Non-pigmented ciliary epithelial cell (primary cell): Measurements from ENCODE around the gene MYO16.
"Not testable (repeated sequence)": the region's sequence is repeated elsewhere in the genome, so short reads cannot be mapped to it uniquely, and the experiment has no call there.

Experiments
- DNase-seq: peaks from one replicate; pipeline ENCODE4 v3.0.0-alpha.2; 2010; ENCODE audit warnings: low read depth

MYO16 gene

DNA sequence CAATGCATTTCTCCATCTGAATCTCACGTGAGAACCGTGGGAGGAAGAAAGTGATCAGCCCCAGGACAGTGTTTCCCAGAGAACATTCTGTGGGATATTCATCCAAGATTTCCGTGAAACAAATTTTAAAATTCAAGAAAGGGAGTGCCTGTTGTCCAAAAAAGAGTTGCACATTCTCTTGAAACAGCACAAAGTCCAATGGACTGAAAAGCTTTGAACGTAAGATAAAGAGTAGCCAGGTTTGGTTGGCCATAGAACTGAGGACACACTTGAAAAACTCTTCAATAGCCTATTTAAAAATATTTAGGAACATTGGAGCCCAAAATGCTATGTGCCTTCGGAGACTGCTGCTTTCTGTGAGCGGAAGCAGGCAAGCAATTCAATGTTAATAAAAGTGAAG, 353.9 kb downstream of the MYO16 start:
- DNase-seq, result no peak

GRCh38 chr13:108984251-108984920, 355.0 kb downstream of the MYO16 start:
- no peak for DNase-seq

GRCh38 chr13:108985166-108985565, 355.8 kb downstream of the MYO16 start:
- DNase-seq, result no peak

DNA sequence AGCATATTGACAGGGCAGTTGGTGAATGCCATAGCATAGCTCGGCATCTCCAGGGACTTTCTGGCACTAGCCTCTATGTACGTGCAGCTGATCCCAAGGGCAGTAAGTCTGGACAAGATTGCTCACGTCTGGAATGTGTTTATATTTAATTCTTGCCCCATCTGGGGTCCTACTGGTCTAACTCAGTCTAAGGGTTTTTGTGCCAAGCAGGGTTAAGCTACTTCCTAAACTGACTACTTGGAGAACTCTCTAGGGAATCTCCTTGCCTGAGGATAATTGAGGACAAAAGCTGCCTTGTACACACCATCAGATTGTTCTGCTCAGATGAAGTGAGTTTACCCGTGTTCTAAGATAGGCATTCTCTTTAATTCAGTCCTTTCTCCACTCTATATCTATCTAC, 358.1 kb downstream of the MYO16 start:
- DNase-seq, result no peak

GRCh38 chr13:108987944-108988343, 358.5 kb downstream of the MYO16 start:
- DNase-seq, result no peak

- not testable (repeated sequence) for DNase-seq
Measured at GRCh38 chr13:108991416-108991815, 362.0 kb downstream of the MYO16 start.

- DNase-seq, result no peak
Measured at GRCh38 chr13:108993346-108993745, 363.9 kb downstream of the MYO16 start.

DNA sequence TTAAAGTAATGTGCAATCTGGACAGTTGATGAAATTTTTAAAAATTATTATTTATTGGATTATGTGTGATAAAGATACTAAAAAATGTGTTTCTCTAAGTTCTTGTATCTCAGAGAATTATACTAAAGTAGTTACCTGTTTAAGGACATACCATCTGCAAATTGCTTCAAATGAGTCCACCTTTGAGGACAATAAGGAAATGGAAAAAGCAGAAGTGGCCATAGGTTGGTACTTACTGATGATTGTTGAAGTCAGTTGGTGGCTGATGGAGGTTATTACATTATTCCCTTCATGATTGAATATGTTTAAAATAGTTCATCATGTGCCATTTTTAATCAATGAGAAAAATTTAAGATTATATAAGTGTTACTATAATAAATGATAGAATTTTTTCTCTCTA, 367.0 kb downstream of the MYO16 start:
- DNase-seq, result no peak

DNA sequence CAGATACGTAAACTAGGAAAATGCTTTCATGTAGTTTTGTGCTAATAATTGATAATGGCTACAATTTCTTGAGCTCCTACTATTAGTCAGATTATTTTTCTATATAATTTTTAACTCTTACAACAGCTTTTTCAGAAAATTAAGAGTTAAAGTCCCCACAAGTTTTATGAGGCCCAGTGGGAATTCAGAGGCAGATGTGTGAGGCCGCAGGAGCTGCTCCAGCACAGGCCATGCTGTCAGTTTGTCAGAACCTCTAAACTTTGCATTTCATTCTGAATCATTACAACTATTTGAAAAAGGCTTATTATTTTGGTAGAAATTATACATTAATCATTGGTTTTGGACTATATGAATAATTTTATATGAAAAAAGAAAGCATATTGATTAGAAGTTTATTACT, 370.8 kb downstream of the MYO16 start:
- no peak for DNase-seq

GRCh38 chr13:109002934-109003333, 373.5 kb downstream of the MYO16 start:
- DNase-seq, result no peak

GRCh38 chr13:109007946-109008345, 378.5 kb downstream of the MYO16 start:
- no peak for DNase-seq

DNA sequence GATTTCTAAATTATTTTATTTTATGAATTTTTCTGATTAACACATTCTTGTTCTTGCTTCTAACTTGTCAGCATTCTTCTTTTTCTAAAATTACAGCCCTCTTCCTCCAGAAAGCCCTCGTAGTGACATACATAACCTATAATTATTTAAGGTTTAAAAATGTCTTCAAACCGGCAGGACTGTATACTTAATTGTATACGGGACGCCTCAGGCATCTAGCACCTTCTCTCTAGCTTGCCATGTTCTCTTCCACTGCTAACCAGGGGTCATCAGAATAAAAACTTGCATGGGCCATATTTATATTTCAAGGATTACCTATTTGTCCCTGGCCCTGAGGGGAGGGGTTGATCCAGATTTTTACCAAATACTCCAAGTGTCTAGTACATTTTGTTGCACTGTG, 380.3 kb downstream of the MYO16 start:
- no peak for DNase-seq

DNA sequence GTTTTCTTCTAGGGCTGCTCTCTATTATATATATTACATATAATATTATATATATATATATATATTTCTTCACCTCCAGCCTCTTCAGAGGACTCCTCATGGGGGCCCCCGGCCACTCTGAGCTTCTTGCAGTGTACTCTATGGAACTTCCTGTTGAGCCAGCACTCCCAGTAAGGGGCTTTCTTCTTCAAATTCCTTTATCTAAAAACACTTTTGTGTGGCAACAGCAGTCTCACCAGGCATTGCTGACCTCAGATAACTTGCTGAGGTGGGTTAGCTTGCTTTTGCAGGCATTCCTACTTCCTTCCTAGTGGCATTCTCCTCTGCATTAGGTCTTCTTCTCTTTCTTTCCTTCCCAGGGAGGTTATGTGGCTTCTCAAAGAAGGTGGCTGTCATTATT, 381.5 kb downstream of the MYO16 start:
- DNase-seq, result no peak

GRCh38 chr13:109012115-109012514, 382.7 kb downstream of the MYO16 start:
- no peak for DNase-seq

DNA sequence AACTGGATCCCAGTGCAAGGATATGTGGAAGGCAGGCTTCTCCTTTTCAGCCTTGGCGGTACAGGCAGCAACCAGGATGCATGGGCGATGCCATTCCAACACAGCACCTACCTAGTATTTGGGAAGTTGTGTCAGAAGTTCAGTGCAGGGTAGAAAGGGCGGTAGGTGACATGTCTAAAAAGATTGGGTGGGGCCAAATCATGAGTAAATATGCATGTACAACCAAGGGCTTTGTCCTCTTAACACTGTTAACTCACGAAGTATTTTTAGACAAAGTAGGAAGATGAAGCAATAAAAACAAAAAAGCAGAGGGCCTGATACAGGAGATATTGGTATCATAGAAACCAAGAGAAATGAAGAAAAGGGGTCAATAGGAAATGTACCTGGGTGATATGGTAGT, 392.1 kb downstream of the MYO16 start:
- no peak for DNase-seq

DNA sequence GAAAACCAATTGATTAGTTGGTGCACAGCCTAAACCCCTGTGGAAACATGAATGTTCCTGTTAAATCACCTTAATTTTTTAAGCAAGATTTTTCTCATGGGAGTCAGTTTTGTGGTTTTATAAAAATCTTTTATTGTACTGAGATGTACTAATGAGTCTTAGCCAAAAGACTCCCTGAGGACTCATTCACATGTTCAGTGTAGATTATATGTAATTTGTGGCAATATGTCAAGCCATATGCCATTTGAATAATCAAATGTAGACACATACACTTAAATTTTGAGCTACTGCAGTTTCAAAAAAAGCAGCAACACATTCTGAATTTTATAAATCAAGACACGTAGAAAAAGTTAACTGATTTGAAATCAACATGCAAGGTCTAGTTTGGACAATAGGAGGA, 395.2 kb downstream of the MYO16 start:
- DNase-seq, result no peak

DNA sequence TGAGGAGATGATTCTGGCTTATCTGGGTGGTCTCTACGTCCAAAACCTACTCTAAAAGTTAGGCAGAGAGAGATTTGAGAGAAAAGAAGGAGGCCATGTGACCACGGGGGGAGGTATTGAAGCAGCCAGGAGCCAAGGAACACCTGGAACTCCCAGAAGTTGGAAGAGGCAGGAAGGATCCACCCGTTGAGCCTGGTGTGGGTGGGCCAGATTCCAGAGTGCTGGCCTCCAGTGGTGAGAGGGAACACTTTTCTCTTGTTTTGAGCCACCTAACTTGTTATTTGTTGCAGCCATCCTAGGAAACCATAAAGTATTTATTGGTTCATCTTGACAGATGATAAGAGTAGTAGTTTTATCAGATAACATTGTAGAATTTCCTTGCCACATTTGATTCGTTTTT, 396.9 kb downstream of the MYO16 start:
- DNase-seq, result no peak

GRCh38 chr13:109028624-109029023, 399.2 kb downstream of the MYO16 start:
- DNase-seq, result no peak

GRCh38 chr13:109033090-109033489, 403.7 kb downstream of the MYO16 start:
- DNase-seq, result no peak

- no peak for DNase-seq
Measured at GRCh38 chr13:109036078-109036780, 406.8 kb downstream of the MYO16 start.

- DNase-seq, result no peak
Measured at GRCh38 chr13:109043636-109044035, 414.2 kb downstream of the MYO16 start.

- no peak for DNase-seq
Measured at GRCh38 chr13:109055850-109056249, 426.4 kb downstream of the MYO16 start.

GRCh38 chr13:109058087-109058486, 428.7 kb downstream of the MYO16 start:
- DNase-seq, result no peak

DNA sequence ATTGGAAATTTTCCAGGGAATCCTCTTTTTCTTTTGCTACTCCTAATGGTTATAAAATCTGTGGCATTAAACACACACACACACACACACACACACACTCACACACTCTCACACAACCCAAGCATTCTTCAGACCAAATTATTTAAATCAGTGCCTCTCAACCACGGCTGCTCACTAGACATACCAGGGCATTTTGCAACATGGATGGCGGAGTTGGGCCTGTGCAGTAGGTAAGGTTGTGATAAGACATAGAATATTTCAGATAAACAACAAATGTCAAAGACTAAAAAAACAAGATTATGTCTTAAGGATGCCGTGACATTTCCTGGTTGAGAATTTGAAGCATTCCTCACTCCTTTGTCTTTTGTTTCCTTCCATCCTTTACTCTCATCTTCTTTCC, 443.1 kb downstream of the MYO16 start:
- DNase-seq, result no peak
